Astrocyte of the cerebellum (primary cell): ENCODE data around the gene AFDN.

Experiments used
- DNase-seq: peaks from one replicate; pipeline ENCODE4 v3.0.0-alpha.2; 2011; ENCODE audit warnings: low read depth
- H3K4me3 ChIP-seq: 2 replicates; pipeline ENCODE4 v1.5.1; 2011; ENCODE audit warnings: mild to moderate bottlenecking, low read depth, low read length, moderate library complexity
- CTCF ChIP-seq: IDR thresholded peaks from 2 replicates; pipeline ENCODE4 v1.5.1; 2012; ENCODE audit warnings: low read length, low read depth, moderate library complexity, mild to moderate bottlenecking; ENCODE audit errors: missing control alignments
- in situ Hi-C: cut with HindIII; loops from 2 replicates; pipeline ENCODE4 v1.10.0; 2017; ENCODE audit warnings: low sequenced_read_pairs

Gene AFDN

GRCh38 chr6:167937301-167937700 is 110.6 kb downstream of the AFDN start:
- in situ Hi-C loops, result no loop called here
- no peak for DNase-seq
- TF ChIP-seq CTCF, result no peak
- H3K4me3 ChIP-seq, result no peak overlapping the region

GRCh38 chr6:167937948-167938911 is 111.5 kb downstream of the AFDN start:
- DNase-seq, result no peak
- no peak for TF ChIP-seq CTCF
- in situ Hi-C loops, result no loop called here
- H3K4me3 ChIP-seq, result no peak overlapping the region

GRCh38 chr6:167941822-167942221 is 115.1 kb downstream of the AFDN start:
- H3K4me3 ChIP-seq, result no peak overlapping the region
- in situ Hi-C loops, result no loop called here
- no peak for DNase-seq
- no peak for TF ChIP-seq CTCF

- in situ Hi-C loops, result no loop called here
- DNase-seq, result no peak
- H3K4me3 ChIP-seq, result no peak overlapping the region
- no peak for TF ChIP-seq CTCF
Measured at GRCh38 chr6:167944130-167944529, 117.4 kb downstream of the AFDN start.

- in situ Hi-C loops, result no loop called here
- no peak overlapping the region for H3K4me3 ChIP-seq
- no peak for TF ChIP-seq CTCF
- no peak for DNase-seq
Measured at GRCh38 chr6:167946007-167946406, 119.3 kb downstream of the AFDN start.

GRCh38 chr6:167946604-167947003 is 119.9 kb downstream of the AFDN start:
- no peak for TF ChIP-seq CTCF
- H3K4me3 ChIP-seq, result no peak overlapping the region
- no peak for DNase-seq
- in situ Hi-C loops, result no loop called here
